Kidney epithelial cell (primary cell): Measurements from ENCODE around the gene SEPTIN12. TPM values are rescaled to one million over a fixed set of nuclear protein-coding genes. Genes with fewer than 3 reads are reported as not detected.

Experiments
- DNase-seq: peaks from one replicate; pipeline ENCODE4 v3.0.0-alpha.2; 2010; ENCODE audit warnings: low read depth
- H3K27me3 ChIP-seq: 2 replicates; pipeline ENCODE4 v1.6.0; 2011; ENCODE audit warnings: low read length; ENCODE audit not compliant: control insufficient read depth, insufficient read depth
- H3K36me3 ChIP-seq: 2 replicates; pipeline ENCODE4 v1.5.1; 2011; ENCODE audit warnings: low read length; ENCODE audit not compliant: control insufficient read depth, insufficient read depth
- H3K4me3 ChIP-seq: 2 replicates; pipeline ENCODE4 v1.5.1; 2011; ENCODE audit warnings: low read depth, mild to moderate bottlenecking, control low read depth, low read length
- CTCF ChIP-seq: IDR thresholded peaks from 2 replicates; pipeline ENCODE4 v1.5.1; 2011; ENCODE audit warnings: mild to moderate bottlenecking, moderate library complexity, low read length, control low read depth, inconsistent platforms; ENCODE audit not compliant: insufficient read depth, poor library complexity, severe bottlenecking
- total RNA-seq: library from RNA; depleted of rRNA; stranded (reverse); fragments of >200 nt; gene quantifications from 2 replicates; pipeline ENCODE4 v1.2.3, GENCODE V29; 2015

SEPTIN12 gene
- total RNA-seq, 1 donor from 2014 or later: not detected

- Histone ChIP-seq H3K4me3 (no peak overlapping the region), H3K27me3 (no peaks in the 10 kb centered on the region), H3K36me3 (no peaks in the 10 kb centered on the region)
- no peak for DNase-seq
- TF ChIP-seq CTCF: no peak
Observed at GRCh38 chr16:4775005-4775404, 13.1 kb downstream of the SEPTIN12 start.

GRCh38 chr16:4772351-4772750, 15.8 kb downstream of the SEPTIN12 start:
- H3K36me3 ChIP-seq: no peaks in the 10 kb centered on the region
- no peaks in the 10 kb centered on the region for H3K27me3 ChIP-seq
- no peak for DNase-seq
- no peak for TF ChIP-seq CTCF
- no peak overlapping the region for H3K4me3 ChIP-seq

GRCh38 chr16:4771646-4772045, 16.5 kb downstream of the SEPTIN12 start:
- DNase-seq: no peak
- no peak for TF ChIP-seq CTCF
- Histone ChIP-seq H3K27me3 (no peaks in the 10 kb centered on the region), H3K4me3 (no peak overlapping the region), H3K36me3 (no peaks in the 10 kb centered on the region)

GRCh38 chr16:4769306-4769638, 18.9 kb downstream of the SEPTIN12 start:
- TF ChIP-seq CTCF: no peak
- DNase-seq: no peak
- Histone ChIP-seq H3K36me3 (peaks cover 2% of the 10 kb centered on the region), H3K27me3 (no peaks in the 10 kb centered on the region), H3K4me3 (no peak overlapping the region)

GRCh38 chr16:4768549-4769305, 19.4 kb downstream of the SEPTIN12 start:
- H3K4me3 ChIP-seq: peak overlapping the region; percentile 53
- peak; percentile 77 for DNase-seq
- H3K27me3 ChIP-seq: no peaks in the 10 kb centered on the region
- TF ChIP-seq CTCF: no peak
- peaks cover 2% of the 10 kb centered on the region for H3K36me3 ChIP-seq
